Adrenal gland (tissue), 12 donors: ENCODE results near the gene PRLR. TPM values are rescaled to one million over a fixed set of nuclear protein-coding genes. Genes with fewer than 3 reads are reported as not detected.

Source experiments
- DNase-seq, 7 donors: peaks; one replicate each; pipeline ENCODE4 v3.0.0-alpha.2; 2019 to 2020
- H3K27ac ChIP-seq, 5 donors: fragments of 200-600 bp; sonication (generic) in 4 of 5; 1 replicate in 3 of 5; 2 replicates in 2 of 5; pipeline versions ENCODE4 v1.5.1 to v1.8.0; 2016 to 2020; ENCODE audit warnings: mild to moderate bottlenecking in 1 of 5
- H3K27me3 ChIP-seq: fragments of 200-600 bp; 2 replicates; pipeline ENCODE4 v1.8.0; 2021
- H3K36me3 ChIP-seq, 2 donors: fragments of 200-600 bp; replicated peaks in 1 of 2; 1 replicate in 1 of 2; 2 replicates in 1 of 2; pipeline versions ENCODE4 v1.5.1 to v1.8.0; 2018 to 2022
- H3K4me1 ChIP-seq, 2 donors: fragments of 200-600 bp; replicated peaks in 1 of 2; 1 replicate in 1 of 2; 2 replicates in 1 of 2; pipeline versions ENCODE4 v1.5.1 to v1.8.0; 2018 to 2021
- H3K4me3 ChIP-seq, 4 donors: fragments of 200-600 bp; sonication (generic) in 3 of 4; one replicate each; pipeline ENCODE4 v1.5.1; 2016 to 2018
- H3K9me3 ChIP-seq, 3 donors: fragments of 200-600 bp; sonication (generic) in 1 of 3; replicated peaks in 1 of 3; 1 replicate in 2 of 3; 2 replicates in 1 of 3; pipeline versions ENCODE4 v1.5.1 to v1.8.0; 2016 to 2021
- CTCF ChIP-seq, 6 experiments: fragments of 450-650 bp in 4 of 6; fragments of 200-600 bp in 2 of 6; sonication (generic) in 1 of 6; IDR thresholded peaks; 1 replicate in 5 of 6; 2 replicates in 1 of 6; pipeline versions ENCODE4 v1.5.1 to v1.8.0; 2016 to 2021; ENCODE audit warnings: antibody characterized with exemption in 6 of 6, mild to moderate bottlenecking in 2 of 6, moderate library complexity in 1 of 6
- POLR2A ChIP-seq, 2 donors: fragments of 450-650 bp; IDR thresholded peaks; one replicate each; pipeline ENCODE4 v1.6.1; 2017; ENCODE audit warnings: antibody characterized with exemption in 2 of 2, mild to moderate bottlenecking in 2 of 2, moderate library complexity in 1 of 2
- WGBS, 4 donors: extraction: QIAGEN DNeasy Blood & Tissue Kit in 2 of 4; methylation state at CpG; one replicate each; pipeline versions ENCODE4 v1.1.5 to v1.1.7; 2013 to 2017; 5-methylcytosine and 5-hydroxymethylcytosine counted together
- intact Hi-C, 2 donors: fragments of 100-400 bp; cut with DNase I; formaldehyde crosslinking; loops; one replicate each; pipeline versions ENCODE4 v1.14.1 to v1.15.0; 2022 to 2023
- polyA plus RNA-seq, 3 donors: library from polyadenylated mRNA; stranded (reverse); fragments of 200-250 nt in 2 of 3; fragments of 350-450 nt in 1 of 3; fragmentation: Illumina TruSeq in 1 of 3; extraction: RNeasy Lipid Tissue Mini Kit (QIAGEN cat#74804) in 1 of 3; gene quantifications; one replicate each; pipeline ENCODE4 v1.2.3, GENCODE V29; 2013 to 2014
- total RNA-seq, 9 donors: library from RNA; depleted of rRNA in 4 of 9; stranded (reverse); fragments of >200 nt in 4 of 9; fragments of 120-200 nt in 1 of 9; fragmentation: NEBNext Ultra II Directional in 1 of 9; extraction: Animal tissue kit (Norgen Biotek cat#: 25700) in 1 of 9; gene quantifications; one replicate each; pipeline versions ENCODE4 v1.1.0 to v1.2.4, GENCODE V29; 2013 to 2023
- donor health status: healthy with polysubstance abuse.
- donor health status: Bipolar disorder and iron deficiency.
- donor health status: DM: yes; HTN: yes; CAD: no.
- donor health status: DM: no; HTN: no; CAD: no.
- donor health status: DM: no; HTN: no; CAD: no.
- donor health status: DM: yes; HTN: yes; CAD: no.

PRLR gene
- total and polyA plus RNA-seq, 12 donors: 2.1 to 149 (median 74.1) TPM

- no peaks in the 10 kb centered on the region for H3K27me3 ChIP-seq
- no peak for DNase-seq
- 79 to 86% (median 85%) methylated on average over 3 of the region's 3 CpGs for WGBS, 4 donors
- H3K36me3 ChIP-seq: no peaks in the 10 kb centered on the region
- intact Hi-C loops: no loop called here
- TF ChIP-seq CTCF (IDR thresholded peaks at IDR 0.05): no peak
- TF ChIP-seq POLR2A (IDR thresholded peaks at IDR 0.05): no peak
- H3K4me3 ChIP-seq: no peak overlapping the region
- H3K9me3 ChIP-seq: no peaks in the 10 kb centered on the region
- no peaks in the 10 kb centered on the region for H3K4me1 ChIP-seq
- H3K27ac ChIP-seq: no peak overlapping the region
Measured at GRCh38 chr5:35050541-35051126, 179.7 kb downstream of the PRLR start.

- H3K27me3 ChIP-seq: no peaks in the 10 kb centered on the region
- 75 to 86% (median 75%) methylated on average over 1 of the region's 1 CpG for WGBS, 4 donors
- DNase-seq: no peak
- TF ChIP-seq CTCF (IDR thresholded peaks at IDR 0.05) (no peak), POLR2A (IDR thresholded peaks at IDR 0.05) (no peak)
- intact Hi-C loops: no loop called here
- no peak overlapping the region for H3K4me3 ChIP-seq
- no peaks in the 10 kb centered on the region for H3K4me1 ChIP-seq
- H3K36me3 ChIP-seq: no peaks in the 10 kb centered on the region
- H3K27ac ChIP-seq: no peak overlapping the region
- no peaks in the 10 kb centered on the region for H3K9me3 ChIP-seq
Measured at GRCh38 chr5:35048910-35049309, 181.4 kb downstream of the PRLR start.

- intact Hi-C loops: no loop called here
- TF ChIP-seq POLR2A (IDR thresholded peaks at IDR 0.05): no peak
- TF ChIP-seq CTCF (IDR thresholded peaks at IDR 0.05): no peak
- Histone ChIP-seq H3K4me1 (no peaks in the 10 kb centered on the region), H3K9me3 (no peaks in the 10 kb centered on the region), H3K27me3 (no peaks in the 10 kb centered on the region), H3K4me3 (no peak within 1 kb of the TSS), H3K27ac (no peak within 1 kb of the TSS), H3K36me3 (no peaks in the 10 kb centered on the region)
- DNase-seq: no peak
- 79 to 86% (median 82%) methylated on average over 8 of the region's 8 CpGs for WGBS, 4 donors
Measured at GRCh38 chr5:35047785-35048404, 182.4 kb downstream of the PRLR start, which contains the start of gene AGXT2. Gene AGXT2 (minus strand): TSS chr5:35047949. CDS start chr5:35047892, 57 bp downstream.

- no peaks in the 10 kb centered on the region for H3K36me3 ChIP-seq
- H3K9me3 ChIP-seq: no peaks in the 10 kb centered on the region
- no peak overlapping the region for H3K4me3 ChIP-seq
- DNase-seq: no peak
- H3K27ac ChIP-seq: no peak overlapping the region
- intact Hi-C loops: no loop called here
- TF ChIP-seq CTCF (IDR thresholded peaks at IDR 0.05) (no peak), POLR2A (IDR thresholded peaks at IDR 0.05) (no peak)
- H3K27me3 ChIP-seq: no peaks in the 10 kb centered on the region
- H3K4me1 ChIP-seq: no peaks in the 10 kb centered on the region
- 89 to 92% (median 90%) methylated on average over 4 of the region's 4 CpGs for WGBS, 4 donors
Measured at GRCh38 chr5:35046774-35047173, 183.5 kb downstream of the PRLR start.
